Ovary (tissue), 3 donors: Measurements from ENCODE around the gene NLGN1.

Experiments used
- CTCF ChIP-seq, 3 donors: fragments of 450-650 bp in 2 of 3; fragments of 200-600 bp in 1 of 3; IDR thresholded peaks; one replicate each; pipeline versions ENCODE4 v1.5.1 to v1.8.0; 2016 to 2022; ENCODE audit warnings: antibody characterized with exemption in 3 of 3, mild to moderate bottlenecking in 1 of 3
- POLR2A ChIP-seq: fragments of 450-650 bp; IDR thresholded peaks from one replicate; pipeline ENCODE4 v1.6.1; 2017; ENCODE audit warnings: antibody characterized with exemption, mild to moderate bottlenecking, moderate library complexity
- donor health status: DM: no; HTN: no; CAD: no.

GRCh38 chr3:174253940-174254339 lies 856.4 kb downstream of the NLGN1 start:
- TF ChIP-seq CTCF (IDR thresholded peaks at IDR 0.05), result no peak
- no peak for TF ChIP-seq POLR2A
